Measurements from ENCODE around the gene PNPLA2. TPM values are rescaled to one million over a fixed set of nuclear protein-coding genes. Genes with fewer than 3 reads are reported as not detected.

Gene PNPLA2
- total and polyA plus RNA-seq, 2 of the 8 experiments (the other 6 are each of a cell fraction or from before 2014, with no cell fraction given): 30.9 to 62.1 TPM

DNA sequence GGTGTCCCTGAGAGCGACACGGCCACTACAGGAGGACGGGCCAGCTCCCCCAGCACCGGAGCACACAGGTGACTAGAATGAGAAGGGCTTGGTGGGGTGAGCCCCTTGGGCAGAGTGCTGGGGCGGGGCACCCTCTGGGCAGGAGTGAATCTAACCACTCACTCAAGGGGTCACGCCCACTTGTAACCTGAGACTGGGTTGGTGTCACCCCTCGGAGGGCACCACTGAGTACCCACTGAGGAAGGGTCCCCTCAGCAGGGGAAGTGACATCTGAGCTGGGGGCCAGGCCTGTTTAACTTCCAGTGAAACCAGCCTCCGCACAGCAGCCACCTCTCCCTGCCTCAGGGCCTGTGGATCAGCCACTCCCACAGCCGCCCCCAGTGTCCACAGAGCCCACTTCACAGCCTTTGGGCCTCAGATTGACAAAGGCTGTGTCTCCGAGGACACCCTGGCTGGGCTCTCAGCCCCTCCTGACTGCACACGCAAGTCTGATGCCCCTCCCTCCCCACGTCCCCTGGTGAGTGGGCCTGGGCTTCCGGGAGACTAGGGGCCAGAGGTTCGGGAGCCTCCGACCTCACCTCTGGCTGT is 47.0 kb upstream of the PNPLA2 start (continued):
- no peak for TF ChIP-seq FOSL1 (IDR thresholded peaks at IDR 0.05; ENCODE audit: insufficient read depth, low read depth, low read length)
- TF ChIP-seq BRCA1 (IDR thresholded peaks at IDR 0.05; ENCODE audit: low read depth, low read length): no peak

Measured in H1 (cell line).